ENCODE data around the gene IGFL4.

Gene IGFL4

DNA sequence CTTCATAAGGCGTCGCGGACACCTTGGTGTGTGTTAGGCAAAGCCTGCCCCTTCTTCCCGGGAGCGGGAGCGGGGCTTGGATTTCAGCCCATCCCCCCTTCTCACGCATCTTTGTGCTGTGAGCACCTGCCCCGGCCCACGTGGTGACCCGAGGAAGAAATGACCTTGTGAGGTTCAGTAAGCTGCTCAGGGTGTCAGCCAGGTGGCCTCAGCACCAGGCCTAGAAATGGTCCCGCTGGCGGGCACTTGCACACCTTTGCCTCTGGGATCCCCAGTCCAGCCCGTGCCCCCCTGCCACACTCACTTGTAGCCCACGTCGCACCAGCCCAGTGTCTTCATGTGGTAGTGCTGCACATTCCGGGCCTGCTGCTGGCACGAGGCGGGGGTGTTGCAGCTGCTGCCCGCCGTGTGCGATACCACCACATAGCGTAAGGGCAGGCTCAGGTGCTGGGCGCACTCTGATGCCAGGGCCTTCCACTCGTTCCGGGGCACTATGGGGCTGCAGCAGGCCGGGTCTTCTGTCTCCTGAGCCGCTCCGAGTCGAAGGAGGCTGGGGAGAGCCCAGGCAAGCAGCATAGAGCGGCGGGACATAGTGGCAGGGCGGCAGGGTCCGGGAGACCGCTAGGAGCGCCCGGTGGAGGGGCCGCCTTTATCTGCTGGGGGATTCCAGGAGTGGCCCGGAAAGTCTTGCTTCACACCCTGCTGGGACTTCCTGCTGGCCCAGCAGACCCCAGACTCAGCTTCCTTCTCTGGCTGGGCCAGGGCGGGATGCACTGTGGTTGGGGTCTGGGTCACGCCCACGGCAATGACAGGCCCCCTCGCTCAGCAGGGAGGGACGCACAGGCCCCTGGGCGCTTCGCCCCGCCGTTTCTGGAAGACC, 18.1 kb downstream of the IGFL4 start, which contains the start of gene PGLYRP1:
TSS of gene PGLYRP1 (minus strand) at position 623 of the 880 bp plus-strand sequence. CDS start at position 591, 32 bp downstream.
- Histone ChIP-seq H3K9me3 (ENCODE audit: low read length) (no peaks in the 10 kb centered on the region), H3K36me3 (ENCODE audit: insufficient read depth, low read length) (peaks cover 8% of the 10 kb centered on the region; the same call in 1 of the 2 replicates), H3K9me2 (ENCODE audit: low read depth, low read length) (no peaks in the 10 kb centered on the region), H3K27me3 (ENCODE audit: insufficient read depth, low read length) (no peaks in the 10 kb centered on the region), H4K20me1 (ENCODE audit: insufficient read depth, low read length) (no peaks in the 10 kb centered on the region), H3K9ac (ENCODE audit: low read length) (no peak within 1 kb of the TSS), H3F3A (ENCODE audit: insufficient read depth, low read length) (no peaks in the 10 kb centered on the region), H2AFZ (ENCODE audit: low read length) (no peak within 1 kb of the TSS), H3K4me1 (ENCODE audit: insufficient read depth, low read length, severe bottlenecking) (no peaks in the 10 kb centered on the region), H3K4me2 (ENCODE audit: low read length) (no peak within 1 kb of the TSS), H3K4me3 (ENCODE audit: low read depth, low read length, poor library complexity, severe bottlenecking) (no peak within 1 kb of the TSS), H3K27ac (ENCODE audit: low read depth, low read length, poor library complexity, severe bottlenecking) (no peak within 1 kb of the TSS), H3K79me2 (ENCODE audit: insufficient read depth, low read length) (no peaks in the 10 kb centered on the region)
- TF ChIP-seq EZH2 (IDR thresholded peaks at IDR 0.05; ENCODE audit: borderline replicate concordance, low read length), result no peak
- TF ChIP-seq, protein P1, sequence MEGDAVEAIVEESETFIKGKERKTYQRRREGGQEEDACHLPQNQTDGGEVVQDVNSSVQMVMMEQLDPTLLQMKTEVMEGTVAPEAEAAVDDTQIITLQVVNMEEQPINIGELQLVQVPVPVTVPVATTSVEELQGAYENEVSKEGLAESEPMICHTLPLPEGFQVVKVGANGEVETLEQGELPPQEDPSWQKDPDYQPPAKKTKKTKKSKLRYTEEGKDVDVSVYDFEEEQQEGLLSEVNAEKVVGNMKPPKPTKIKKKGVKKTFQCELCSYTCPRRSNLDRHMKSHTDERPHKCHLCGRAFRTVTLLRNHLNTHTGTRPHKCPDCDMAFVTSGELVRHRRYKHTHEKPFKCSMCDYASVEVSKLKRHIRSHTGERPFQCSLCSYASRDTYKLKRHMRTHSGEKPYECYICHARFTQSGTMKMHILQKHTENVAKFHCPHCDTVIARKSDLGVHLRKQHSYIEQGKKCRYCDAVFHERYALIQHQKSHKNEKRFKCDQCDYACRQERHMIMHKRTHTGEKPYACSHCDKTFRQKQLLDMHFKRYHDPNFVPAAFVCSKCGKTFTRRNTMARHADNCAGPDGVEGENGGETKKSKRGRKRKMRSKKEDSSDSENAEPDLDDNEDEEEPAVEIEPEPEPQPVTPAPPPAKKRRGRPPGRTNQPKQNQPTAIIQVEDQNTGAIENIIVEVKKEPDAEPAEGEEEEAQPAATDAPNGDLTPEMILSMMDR (IDR thresholded peaks at IDR 0.05; ENCODE audit: low read length), result no peak

DNA sequence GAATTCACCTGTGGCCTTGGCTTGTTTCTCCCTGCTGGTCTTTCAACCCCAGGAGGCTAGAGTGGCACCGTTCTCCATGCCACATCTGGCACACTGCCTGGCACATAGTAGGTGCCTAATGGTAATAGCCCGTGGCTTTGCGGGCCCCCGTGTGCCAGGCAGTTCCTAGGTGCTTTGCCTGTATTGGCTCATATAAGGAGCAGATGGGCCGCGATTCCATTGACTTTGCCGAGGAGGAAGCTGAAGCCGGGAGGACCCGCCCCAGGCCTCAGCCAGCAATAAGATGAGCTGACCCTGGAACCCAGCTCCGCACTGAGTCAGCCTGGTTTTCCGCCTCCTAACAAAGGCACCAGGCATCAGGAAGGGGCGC, 18.8 kb downstream of the IGFL4 start:
- no peak overlapping the region for H3K27ac ChIP-seq (ENCODE audit: low read depth, low read length, poor library complexity, severe bottlenecking)
- H3F3A ChIP-seq (ENCODE audit: insufficient read depth, low read length), result no peaks in the 10 kb centered on the region
- no peaks in the 10 kb centered on the region for H4K20me1 ChIP-seq (ENCODE audit: insufficient read depth, low read length)
- H3K9me3 ChIP-seq (ENCODE audit: low read length), result no peaks in the 10 kb centered on the region
- no peak overlapping the region for H3K4me2 ChIP-seq (ENCODE audit: low read length)
- H3K9me2 ChIP-seq (ENCODE audit: low read depth, low read length), result no peaks in the 10 kb centered on the region
- H3K27me3 ChIP-seq (ENCODE audit: insufficient read depth, low read length), result no peaks in the 10 kb centered on the region
- no peak overlapping the region for H2AFZ ChIP-seq (ENCODE audit: low read length)
- peaks cover 8% of the 10 kb centered on the region; the same call in 1 of the 2 replicates for H3K36me3 ChIP-seq (ENCODE audit: insufficient read depth, low read length)
- no peak overlapping the region for H3K4me3 ChIP-seq (ENCODE audit: low read depth, low read length, poor library complexity, severe bottlenecking)
- H3K4me1 ChIP-seq (ENCODE audit: insufficient read depth, low read length, severe bottlenecking), result no peaks in the 10 kb centered on the region
- H3K79me2 ChIP-seq (ENCODE audit: insufficient read depth, low read length), result no peaks in the 10 kb centered on the region
- H3K9ac ChIP-seq (ENCODE audit: low read length), result no peak overlapping the region
- no peak for TF ChIP-seq EZH2 (IDR thresholded peaks at IDR 0.05; ENCODE audit: borderline replicate concordance, low read length)
- TF ChIP-seq, protein P1 (IDR thresholded peaks at IDR 0.05; ENCODE audit: low read length), result no peak

DNA sequence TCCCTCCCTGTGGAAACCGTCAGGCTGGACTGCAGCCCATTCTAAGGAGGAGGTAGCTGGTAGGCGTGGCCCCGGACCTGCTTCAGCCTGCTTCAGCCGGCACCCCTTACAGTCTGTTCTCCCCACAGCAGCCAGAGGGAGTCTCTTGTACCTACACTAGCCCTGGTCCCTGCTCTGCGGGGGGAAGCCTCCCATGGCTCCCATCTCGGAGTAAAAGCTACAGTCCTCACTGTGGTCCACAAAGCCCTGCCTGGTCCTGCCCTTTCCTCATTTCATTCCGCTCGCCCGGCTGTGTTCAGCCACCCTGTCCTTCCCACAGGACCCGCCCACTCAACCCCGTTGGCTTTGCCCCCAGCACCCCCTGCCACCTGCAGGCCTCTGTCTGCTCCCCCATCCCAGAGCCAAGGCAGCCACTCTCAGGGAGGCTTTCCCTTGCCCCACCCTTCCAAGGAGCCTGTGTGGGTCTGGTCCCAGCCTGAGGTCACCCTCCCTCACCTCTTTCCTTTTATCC, 19.2 kb downstream of the IGFL4 start:
- H3F3A ChIP-seq (ENCODE audit: insufficient read depth, low read length), result no peaks in the 10 kb centered on the region
- H3K4me3 ChIP-seq (ENCODE audit: low read depth, low read length, poor library complexity, severe bottlenecking), result no peak overlapping the region

More for the DNA sequence above, 19.2 kb downstream of the IGFL4 start:
- Histone ChIP-seq H3K27me3 (ENCODE audit: insufficient read depth, low read length) (no peaks in the 10 kb centered on the region), H3K79me2 (ENCODE audit: insufficient read depth, low read length) (no peaks in the 10 kb centered on the region), H2AFZ (ENCODE audit: low read length) (no peak overlapping the region), H3K4me1 (ENCODE audit: insufficient read depth, low read length, severe bottlenecking) (no peaks in the 10 kb centered on the region), H4K20me1 (ENCODE audit: insufficient read depth, low read length) (no peaks in the 10 kb centered on the region), H3K9me3 (ENCODE audit: low read length) (no peaks in the 10 kb centered on the region), H3K27ac (ENCODE audit: low read depth, low read length, poor library complexity, severe bottlenecking) (no peak overlapping the region), H3K9ac (ENCODE audit: low read length) (no peak overlapping the region), H3K4me2 (ENCODE audit: low read length) (no peak overlapping the region), H3K36me3 (ENCODE audit: insufficient read depth, low read length) (peaks cover 8% of the 10 kb centered on the region; the same call in 1 of the 2 replicates), H3K9me2 (ENCODE audit: low read depth, low read length) (no peaks in the 10 kb centered on the region)
- TF ChIP-seq EZH2 (IDR thresholded peaks at IDR 0.05; ENCODE audit: borderline replicate concordance, low read length), result no peak
- TF ChIP-seq, protein P1 (IDR thresholded peaks at IDR 0.05; ENCODE audit: low read length), result no peak

All from OCI-LY1 (cell line).